H9 (cell line): Measurements from ENCODE around the gene SVOP. TPM values are rescaled to one million over a fixed set of nuclear protein-coding genes. Genes with fewer than 3 reads are reported as not detected.

Experiments
- DNase-seq: peaks from one replicate; pipeline ENCODE4 v3.0.0-alpha.2; 2017
- H2AFZ ChIP-seq: one replicate; pipeline ENCODE4 v1.6.1; 2013; ENCODE audit warnings: mild to moderate bottlenecking, low read length, control low read depth, moderate library complexity
- H2AK5ac ChIP-seq: 2 replicates; pipeline ENCODE4 v1.6.1; 2013; ENCODE audit warnings: low read length, control low read depth, mixed read lengths; ENCODE audit not compliant: insufficient read length
- H2BK120ac ChIP-seq: one replicate; pipeline ENCODE4 v1.6.1; 2013; ENCODE audit warnings: low read depth, mild to moderate bottlenecking, low read length, control low read depth, inconsistent platforms; ENCODE audit not compliant: poor library complexity, severe bottlenecking
- H2BK12ac ChIP-seq: 2 replicates; pipeline ENCODE4 v1.6.1; 2013; ENCODE audit warnings: low read length, control low read depth, mixed read lengths, low read depth; ENCODE audit not compliant: insufficient read length
- H2BK15ac ChIP-seq: 2 replicates; pipeline ENCODE4 v1.6.1; 2013; ENCODE audit warnings: low read depth, low read length, control low read depth
- H2BK20ac ChIP-seq: one replicate; pipeline ENCODE4 v1.6.1; 2013; ENCODE audit warnings: low read depth, mild to moderate bottlenecking, low read length, control low read depth, inconsistent platforms; ENCODE audit not compliant: poor library complexity, severe bottlenecking
- H2BK5ac ChIP-seq: 2 replicates; pipeline ENCODE4 v1.6.1; 2013; ENCODE audit warnings: low read length, control low read depth, mixed read lengths; ENCODE audit not compliant: insufficient read length
- H3K14ac ChIP-seq: 2 replicates; pipeline ENCODE4 v1.6.1; 2013; ENCODE audit warnings: low read length, control low read depth; ENCODE audit not compliant: insufficient read depth
- H3K18ac ChIP-seq: 2 replicates; pipeline ENCODE4 v1.6.1; 2013; ENCODE audit warnings: low read depth, mild to moderate bottlenecking, mixed read lengths, low read length, control low read depth; ENCODE audit not compliant: insufficient read length
- H3K23ac ChIP-seq: 2 replicates; pipeline ENCODE4 v1.6.1; 2013; ENCODE audit warnings: low read length, control low read depth, mixed read lengths, low read depth; ENCODE audit not compliant: insufficient read length
- H3K23me2 ChIP-seq: 2 replicates; pipeline ENCODE4 v1.6.1; 2013; ENCODE audit warnings: low read depth, mild to moderate bottlenecking, mixed read lengths, low read length, control low read depth; ENCODE audit not compliant: insufficient read length, poor library complexity, severe bottlenecking
- H3K27ac ChIP-seq: 2 replicates; pipeline ENCODE4 v1.5.1; 2013; ENCODE audit warnings: low read length, control low read depth, mixed read lengths, low read depth; ENCODE audit not compliant: insufficient read length
- H3K27me3 ChIP-seq: 2 replicates; pipeline ENCODE4 v1.6.1; 2013; ENCODE audit warnings: low read length, control low read depth, inconsistent platforms; ENCODE audit not compliant: insufficient read depth
- H3K4ac ChIP-seq: 2 replicates; pipeline ENCODE4 v1.6.1; 2013; ENCODE audit warnings: low read depth, mild to moderate bottlenecking, control low read depth, inconsistent platforms, low read length, moderate library complexity
- H3K4me1 ChIP-seq: 2 replicates; pipeline ENCODE4 v1.6.1; 2013; ENCODE audit warnings: low read length, control low read depth, inconsistent platforms; ENCODE audit not compliant: insufficient read depth
- H3K4me2 ChIP-seq: 2 replicates; pipeline ENCODE4 v1.6.1; 2013; ENCODE audit warnings: low read length, control low read depth, mixed read lengths; ENCODE audit not compliant: insufficient read length, insufficient read depth
- H3K56ac ChIP-seq: 2 replicates; pipeline ENCODE4 v1.6.1; 2013; ENCODE audit warnings: low read depth, mild to moderate bottlenecking, mixed read lengths, low read length, control low read depth; ENCODE audit not compliant: insufficient read length
- H3K79me1 ChIP-seq: 2 replicates; pipeline ENCODE4 v1.6.1; 2013; ENCODE audit warnings: low read depth, mild to moderate bottlenecking, moderate library complexity, low read length, control low read depth, inconsistent platforms; ENCODE audit not compliant: insufficient read depth, poor library complexity, severe bottlenecking
- H3K79me2 ChIP-seq: 2 replicates; pipeline ENCODE4 v1.6.1; 2013; ENCODE audit warnings: low read length, control low read depth, inconsistent platforms; ENCODE audit not compliant: insufficient read depth
- H3K9ac ChIP-seq: 2 replicates; pipeline ENCODE4 v1.6.1; 2013; ENCODE audit warnings: low read length, control low read depth, mixed read lengths; ENCODE audit not compliant: insufficient read length; ENCODE audit errors: extremely low read depth
- H3K9me3 ChIP-seq: one replicate; pipeline ENCODE4 v1.6.1; 2013; ENCODE audit warnings: low read depth, low read length, inconsistent platforms; ENCODE audit not compliant: control insufficient read depth
- H3T11ph ChIP-seq: one replicate; pipeline ENCODE4 v1.6.1; 2013; ENCODE audit warnings: mild to moderate bottlenecking, low read length, control low read depth, inconsistent platforms
- H4K20me1 ChIP-seq: one replicate; pipeline ENCODE4 v1.6.1; 2013; ENCODE audit not compliant: control insufficient read depth, insufficient read length, insufficient read depth
- H4K5ac ChIP-seq: 2 replicates; pipeline ENCODE4 v1.6.1; 2013; ENCODE audit warnings: low read depth, mild to moderate bottlenecking, mixed read lengths, low read length, control low read depth; ENCODE audit not compliant: insufficient read length
- H4K8ac ChIP-seq: replicated peaks from 2 replicates; pipeline ENCODE4 v1.6.1; 2013; ENCODE audit warnings: low read length, control low read depth, mixed read lengths, low read depth; ENCODE audit not compliant: insufficient read length
- H4K91ac ChIP-seq: 2 replicates; pipeline ENCODE4 v1.6.1; 2013; ENCODE audit warnings: low read depth, mild to moderate bottlenecking, moderate library complexity, mixed read lengths, low read length, control low read depth; ENCODE audit not compliant: insufficient read length
- H3K27ac Mint-ChIP-seq, 3 experiments: 2 replicates in 2 of 3; 3 replicates in 1 of 3; pipeline ENCODE4 v1.8.0; 2020 to 2021; ENCODE audit warnings: mixed read lengths in 3 of 3, mild to moderate bottlenecking in 1 of 3, moderate library complexity in 1 of 3
- H3K27me3 Mint-ChIP-seq: 2 replicates; pipeline ENCODE4 v1.8.0; 2021; ENCODE audit warnings: low read depth, mild to moderate bottlenecking, moderate library complexity, mixed read lengths
- H3K36me3 Mint-ChIP-seq, 3 experiments: 2 replicates in 2 of 3; 3 replicates in 1 of 3; pipeline ENCODE4 v1.8.0; 2020 to 2021; ENCODE audit warnings: low read depth in 3 of 3, mixed read lengths in 3 of 3; ENCODE audit not compliant: insufficient read depth in 1 of 3
- H3K4me1 Mint-ChIP-seq, 2 experiments: 2 replicates each; pipeline ENCODE4 v1.8.0; 2020; ENCODE audit warnings: mixed read lengths in 2 of 2
- H3K4me3 Mint-ChIP-seq, 2 experiments: 2 replicates in 1 of 2; 3 replicates in 1 of 2; pipeline ENCODE4 v1.8.0; 2020 to 2021; ENCODE audit warnings: mild to moderate bottlenecking in 2 of 2, mixed read lengths in 2 of 2, moderate library complexity in 1 of 2
- H3K9me3 Mint-ChIP-seq, 2 experiments: 2 replicates in 1 of 2; 3 replicates in 1 of 2; pipeline ENCODE4 v1.8.0; 2020; ENCODE audit warnings: mild to moderate bottlenecking in 2 of 2, mixed read lengths in 2 of 2, moderate library complexity in 1 of 2
- WGBS: extraction: QIAGEN DNeasy Blood & Tissue Kit; methylation state at CpG from one replicate; pipeline ENCODE4 v1.1.7; 2013; ENCODE audit warnings: missing lambda C conversion rate, low lambda C conversion rate, mixed read lengths; ENCODE audit not compliant: insufficient read length; ENCODE audit errors: extremely low coverage; 5-methylcytosine and 5-hydroxymethylcytosine counted together
- total RNA-seq: library from RNA; stranded (reverse); gene quantifications from 2 replicates; pipeline ENCODE4 v1.2.1, GENCODE V29; 2021
- TF ChIP-seq, protein P1 (sequence below): fragments of 200-600 bp; sonication (generic); conservative IDR thresholded peaks from 3 replicates; pipeline ENCODE4 v1.8.0; 2021; ENCODE audit warnings: antibody characterized with exemption, mild to moderate bottlenecking

SVOP gene
- total RNA-seq, 1 experiment from 2014 or later: 0.15 TPM

DNA sequence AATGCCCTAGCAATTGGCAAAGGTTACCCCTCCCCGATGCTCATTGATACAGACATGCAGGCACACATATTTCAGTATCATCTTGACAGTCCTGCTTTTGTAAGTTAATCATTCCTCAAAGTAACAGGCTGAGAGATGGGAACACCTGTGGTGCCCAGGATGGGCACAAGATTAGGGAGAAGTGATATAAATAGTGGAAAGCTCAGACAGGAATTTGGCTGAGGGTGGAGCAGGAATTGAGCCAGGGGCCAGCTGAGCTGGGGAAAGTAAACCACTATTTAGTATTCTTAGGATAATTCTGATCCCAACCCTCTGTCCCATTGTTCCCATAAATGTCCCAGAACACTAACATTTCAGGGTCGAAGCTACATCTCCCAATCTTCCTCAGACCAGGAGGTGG lies 102.7 kb downstream of the SVOP start:
- no peak overlapping the region for H3K56ac ChIP-seq
- no peaks in the 10 kb centered on the region for H4K20me1 ChIP-seq
- H3K4me2 ChIP-seq: no peak overlapping the region
- no peak overlapping the region for H3T11ph ChIP-seq
- no peak overlapping the region for H2BK15ac ChIP-seq
- H3K4me1 ChIP-seq: no peaks in the 10 kb centered on the region
- no peaks in the 10 kb centered on the region for H3K79me1 ChIP-seq
- no peak overlapping the region for H4K5ac ChIP-seq
- no peak overlapping the region for H4K91ac ChIP-seq
- no peak overlapping the region for H3K23ac ChIP-seq
- no peak overlapping the region for H3K4ac ChIP-seq
- H4K8ac ChIP-seq: no peak overlapping the region
- no peak overlapping the region for H2BK120ac ChIP-seq
- Mint-ChIP-seq H3K36me3 (peaks cover 0 to 2% (median 0%) of the 10 kb centered on the region in 3 experiments; a peak in 2 of 7 replicates), H3K27ac (no peak overlapping the region), H3K4me1 (no peaks in the 10 kb centered on the region; a peak in 1 of 4 replicates), H3K4me3 (no peak overlapping the region), H3K9me3 (no peaks in the 10 kb centered on the region; a peak in 1 of 5 replicates), H3K27me3 (peaks cover 19% of the 10 kb centered on the region)
- no peaks in the 10 kb centered on the region for H3K23me2 ChIP-seq
- no peak overlapping the region for H3K18ac ChIP-seq
- no peak overlapping the region for H3K14ac ChIP-seq
- DNase-seq: no peak
- H3K79me2 ChIP-seq: no peaks in the 10 kb centered on the region
- H3K27ac ChIP-seq: no peak overlapping the region
- no peak overlapping the region for H2AFZ ChIP-seq
- no peak overlapping the region for H2BK20ac ChIP-seq
- no CpG with 5 or more reads among the region's 2 CpGs for WGBS
- no peak overlapping the region for H2BK5ac ChIP-seq
- no peaks in the 10 kb centered on the region for H3K9me3 ChIP-seq
- no peaks in the 10 kb centered on the region for H3K27me3 ChIP-seq
- no peak overlapping the region for H3K9ac ChIP-seq
- H2AK5ac ChIP-seq: no peak overlapping the region
- TF ChIP-seq, protein P1, sequence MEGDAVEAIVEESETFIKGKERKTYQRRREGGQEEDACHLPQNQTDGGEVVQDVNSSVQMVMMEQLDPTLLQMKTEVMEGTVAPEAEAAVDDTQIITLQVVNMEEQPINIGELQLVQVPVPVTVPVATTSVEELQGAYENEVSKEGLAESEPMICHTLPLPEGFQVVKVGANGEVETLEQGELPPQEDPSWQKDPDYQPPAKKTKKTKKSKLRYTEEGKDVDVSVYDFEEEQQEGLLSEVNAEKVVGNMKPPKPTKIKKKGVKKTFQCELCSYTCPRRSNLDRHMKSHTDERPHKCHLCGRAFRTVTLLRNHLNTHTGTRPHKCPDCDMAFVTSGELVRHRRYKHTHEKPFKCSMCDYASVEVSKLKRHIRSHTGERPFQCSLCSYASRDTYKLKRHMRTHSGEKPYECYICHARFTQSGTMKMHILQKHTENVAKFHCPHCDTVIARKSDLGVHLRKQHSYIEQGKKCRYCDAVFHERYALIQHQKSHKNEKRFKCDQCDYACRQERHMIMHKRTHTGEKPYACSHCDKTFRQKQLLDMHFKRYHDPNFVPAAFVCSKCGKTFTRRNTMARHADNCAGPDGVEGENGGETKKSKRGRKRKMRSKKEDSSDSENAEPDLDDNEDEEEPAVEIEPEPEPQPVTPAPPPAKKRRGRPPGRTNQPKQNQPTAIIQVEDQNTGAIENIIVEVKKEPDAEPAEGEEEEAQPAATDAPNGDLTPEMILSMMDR: no peak
- no peak overlapping the region for H2BK12ac ChIP-seq
